Right lobe of liver (tissue), 6 donors: Measurements from ENCODE around the gene CD59. TPM values are rescaled to one million over a fixed set of nuclear protein-coding genes. Genes with fewer than 3 reads are reported as not detected.

Source experiments
- ATAC-seq, 4 donors: fragments of 200-7000 bp; cut with Tn5 transposase; one replicate each; pipeline ENCODE4 v1.9.1; 2020; ENCODE audit warnings: mild to moderate bottlenecking in 4 of 4, moderate library complexity in 4 of 4
- DNase-seq, 3 donors: peaks; one replicate each; pipeline ENCODE4 v3.0.0-alpha.2; 2020
- H3K27ac ChIP-seq, 3 donors: fragments of 200-600 bp; one replicate each; pipeline ENCODE4 v1.8.0; 2022
- H3K27me3 ChIP-seq, 2 donors: fragments of 200-600 bp; one replicate each; pipeline ENCODE4 v1.8.0; 2022
- H3K36me3 ChIP-seq, 4 donors: fragments of 200-600 bp; sonication (generic) in 1 of 4; one replicate each; pipeline versions ENCODE4 v1.5.1 to v1.8.0; 2017 to 2022; ENCODE audit warnings: control low read depth in 1 of 4
- H3K4me1 ChIP-seq, 4 donors: fragments of 200-600 bp; sonication (generic) in 1 of 4; one replicate each; pipeline versions ENCODE4 v1.5.1 to v1.8.0; 2017 to 2022; ENCODE audit warnings: control low read depth in 1 of 4
- H3K4me3 ChIP-seq, 3 donors: fragments of 200-600 bp; one replicate each; pipeline ENCODE4 v1.8.0; 2022
- H3K9me3 ChIP-seq, 4 donors: fragments of 200-600 bp; sonication (generic) in 1 of 4; one replicate each; pipeline versions ENCODE4 v1.5.1 to v1.8.0; 2017 to 2022; ENCODE audit warnings: control low read depth in 1 of 4
- CTCF ChIP-seq, 4 donors: fragments of 200-600 bp in 3 of 4; fragments of 450-650 bp in 1 of 4; IDR thresholded peaks; one replicate each; pipeline versions ENCODE4 v1.5.1 to v1.8.0; 2016 to 2022; ENCODE audit warnings: antibody characterized with exemption in 4 of 4, mild to moderate bottlenecking in 2 of 4
- POLR2A ChIP-seq: fragments of 450-650 bp; IDR thresholded peaks from one replicate; pipeline ENCODE4 v1.6.1; 2017; ENCODE audit warnings: antibody characterized with exemption, mild to moderate bottlenecking
- WGBS: methylation state at CpG from one replicate; pipeline ENCODE4 v1.1.6; 2018; ENCODE audit warnings: low coverage, low lambda C conversion rate; ENCODE audit not compliant: insufficient coverage; ENCODE audit errors: missing lambda C conversion rate; 5-methylcytosine and 5-hydroxymethylcytosine counted together
- intact Hi-C, 2 donors: fragments of 100-400 bp; cut with DNase I; formaldehyde crosslinking; loops; one replicate each; pipeline versions ENCODE4 v1.11.2 to v1.14.1; 2022
- total RNA-seq, 6 experiments: library from RNA; depleted of rRNA in 2 of 6; stranded (reverse); fragments of >200 nt in 2 of 6; fragmentation: NEBNext Ultra II Directional in 3 of 6; extraction: Animal tissue kit (Norgen Biotek cat#: 25700) in 3 of 6; gene quantifications; one replicate each; pipeline versions ENCODE4 v1.1.0 to v1.2.4, GENCODE V29; 2016 to 2023
- donor health status: DM: no; HTN: yes; CAD: no.
- donor health status: DM: no; HTN: no; CAD: no.
- donor health status: DM: no; HTN: no; CAD: no.
- donor health status: DM: no; HTN: yes; CAD: no.
- donor health status: DM: no; HTN: yes; CAD: no.

The CD59 gene
- total RNA-seq, 6 experiments from 2014 or later = 145 to 314 (median 197) TPM

DNA sequence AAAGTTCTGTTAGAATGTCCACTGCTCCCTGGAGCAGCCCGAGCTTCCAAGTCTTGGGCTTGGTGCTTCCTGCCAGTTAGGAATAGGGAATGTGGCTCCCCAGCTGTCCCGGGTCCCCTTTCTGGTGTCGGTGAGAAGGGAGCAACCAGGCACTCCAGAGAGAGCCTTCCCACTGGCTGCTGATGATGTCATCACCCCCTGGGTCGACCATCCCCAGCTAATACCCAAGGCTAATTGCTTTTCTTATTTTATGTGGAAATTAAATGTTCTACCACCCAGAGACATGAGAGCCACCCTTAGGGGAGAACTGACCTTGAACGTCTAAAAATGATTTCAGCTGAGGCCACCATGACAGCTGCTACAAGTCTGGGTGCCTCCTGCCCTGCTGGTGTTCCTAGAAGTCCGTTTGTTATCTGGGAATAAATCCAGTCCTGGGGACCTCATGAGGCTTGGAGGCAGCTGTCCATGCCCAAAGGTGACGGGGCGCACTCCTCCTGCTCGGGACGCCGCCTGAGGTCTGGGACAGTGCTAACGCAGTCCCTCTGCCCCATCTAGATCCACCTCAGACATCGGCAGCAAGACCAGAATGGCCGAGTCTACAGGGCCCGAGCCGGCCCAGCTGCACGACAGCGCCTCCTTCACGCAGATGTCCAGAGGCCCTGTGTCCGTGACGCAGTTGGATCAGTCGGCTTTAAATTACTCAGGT lies 77.9 kb downstream of the CD59 start:
- intact Hi-C loops = no loop called here
- Histone ChIP-seq H3K27me3 (no peaks in the 10 kb centered on the region), H3K4me3 (no peak overlapping the region), H3K9me3 (no peaks in the 10 kb centered on the region), H3K4me1 (no peaks in the 10 kb centered on the region), H3K27ac (no peak overlapping the region), H3K36me3 (no peaks in the 10 kb centered on the region)
- ATAC-seq (no peak), DNase-seq (no peak)
- 71% methylated on average over 11 of the region's 22 CpGs for WGBS
- TF ChIP-seq CTCF (IDR thresholded peaks at IDR 0.05) (no peak), POLR2A (no peak)

DNA sequence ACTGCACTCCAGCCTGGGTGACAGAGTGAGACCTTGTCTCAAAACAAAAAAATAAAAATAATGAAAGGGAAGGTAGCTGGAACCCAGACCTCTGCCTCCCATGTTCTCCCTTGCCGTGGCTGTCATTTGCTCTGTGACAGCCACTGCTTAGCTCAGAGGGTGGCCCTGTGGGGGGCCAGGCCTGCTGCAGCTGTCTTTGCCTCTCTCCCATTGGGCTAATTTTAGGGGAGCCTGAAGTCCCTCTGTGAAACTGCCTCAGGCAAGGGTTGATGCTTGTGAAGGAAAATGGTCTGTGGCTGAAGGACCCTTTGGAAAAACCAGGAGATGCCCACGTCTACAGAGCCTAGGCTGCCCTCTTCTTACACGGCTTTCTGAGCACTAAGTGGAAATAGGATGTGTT lies 78.5 kb downstream of the CD59 start:
- ATAC-seq (no peak), DNase-seq (no peak)
- no peak overlapping the region for H3K4me3 ChIP-seq
- H3K27ac ChIP-seq = no peak overlapping the region
- intact Hi-C loops = no loop called here
- TF ChIP-seq POLR2A (no peak), CTCF (IDR thresholded peaks at IDR 0.05) (no peak)
- H3K27me3 ChIP-seq = no peaks in the 10 kb centered on the region
- no peaks in the 10 kb centered on the region for H3K9me3 ChIP-seq
- H3K4me1 ChIP-seq = no peaks in the 10 kb centered on the region
- 83% methylated on average over 1 of the region's 3 CpGs for WGBS
- no peaks in the 10 kb centered on the region for H3K36me3 ChIP-seq

DNA sequence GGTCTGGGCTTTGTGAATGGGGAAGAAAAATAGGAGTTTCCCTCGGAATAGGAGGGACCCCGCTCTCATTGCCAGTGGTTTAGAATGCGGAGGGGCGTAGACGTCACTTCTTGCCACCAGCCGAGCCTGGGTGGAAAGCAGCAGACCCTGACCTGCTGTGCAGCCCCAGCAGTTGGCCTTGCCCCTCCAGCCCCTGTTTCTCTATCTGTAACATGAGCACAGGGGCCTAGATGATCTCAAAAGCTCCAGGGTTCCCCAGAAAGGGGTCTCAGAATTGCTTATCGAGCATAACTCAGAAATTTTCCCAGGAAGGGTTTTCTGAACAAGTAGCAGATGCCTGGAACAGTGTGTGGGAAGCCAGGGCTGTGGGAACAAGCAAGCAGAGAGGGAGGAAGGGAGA lies 79.5 kb downstream of the CD59 start:
- H3K4me3 ChIP-seq = no peak overlapping the region
- DNase-seq (no peak), ATAC-seq (no peak)
- no peak overlapping the region for H3K27ac ChIP-seq
- intact Hi-C loops = no loop called here
- WGBS = no CpG with 5 or more reads among the region's 7 CpGs
- no peaks in the 10 kb centered on the region for H3K4me1 ChIP-seq
- TF ChIP-seq CTCF (IDR thresholded peaks at IDR 0.05) (no peak), POLR2A (no peak)
- H3K27me3 ChIP-seq = no peaks in the 10 kb centered on the region
- no peaks in the 10 kb centered on the region for H3K9me3 ChIP-seq
- no peaks in the 10 kb centered on the region for H3K36me3 ChIP-seq

DNA sequence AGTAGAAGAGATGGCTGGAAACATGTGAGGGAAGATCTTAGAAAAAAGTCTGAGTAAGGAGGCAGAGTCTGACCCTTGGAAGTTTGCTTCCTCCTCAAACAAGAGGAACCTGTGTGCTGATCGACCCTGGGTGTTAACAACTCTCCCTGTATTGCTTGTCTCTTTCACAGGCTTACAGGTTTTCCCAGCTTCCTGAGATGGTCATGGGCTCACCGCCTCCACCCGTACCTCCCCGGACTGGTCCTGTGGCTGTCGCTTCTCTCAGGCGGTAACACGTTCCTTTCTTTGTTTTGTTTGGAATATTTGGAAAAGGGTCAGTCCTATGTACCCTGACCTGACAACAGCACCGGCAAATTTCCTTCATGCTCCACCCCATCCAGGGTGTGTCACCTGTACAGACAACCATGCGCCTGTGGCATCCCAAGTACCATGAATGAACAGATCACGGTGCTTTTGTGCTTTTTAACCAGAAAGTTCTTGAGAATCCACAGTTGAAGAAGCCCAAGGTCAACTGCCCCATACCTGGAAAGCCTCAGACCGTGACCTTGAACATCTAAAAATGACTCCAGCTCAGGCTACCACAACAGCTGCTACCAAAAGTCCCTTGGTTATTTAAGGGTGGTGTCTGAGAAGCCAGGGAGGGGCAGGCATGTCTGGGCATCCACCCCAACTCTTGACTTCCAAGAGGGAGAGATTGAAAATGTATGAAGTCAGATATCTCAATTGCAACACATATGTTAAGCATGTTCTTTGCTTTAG lies 80.2 kb downstream of the CD59 start:
- no peak for DNase-seq
- Histone ChIP-seq H3K27ac (no peak overlapping the region), H3K4me1 (no peaks in the 10 kb centered on the region), H3K9me3 (no peaks in the 10 kb centered on the region), H3K4me3 (no peak overlapping the region), H3K36me3 (no peaks in the 10 kb centered on the region), H3K27me3 (no peaks in the 10 kb centered on the region)
- intact Hi-C loops = no loop called here
- 76% methylated on average over 10 of the region's 11 CpGs for WGBS
- TF ChIP-seq POLR2A = no peak
- TF ChIP-seq CTCF (IDR thresholded peaks at IDR 0.05) = no peak
- no peak for ATAC-seq
